B cell (primary cell): ENCODE measurements around the gene IRX5.

Experiments used
- CTCF ChIP-seq: fragments of 200-600 bp; IDR thresholded peaks from one replicate; pipeline ENCODE4 v1.8.0; 2022; ENCODE audit warnings: antibody characterized with exemption, mild to moderate bottlenecking
- EZH2 ChIP-seq: IDR thresholded peaks from 2 replicates; pipeline ENCODE4 v1.6.1; 2012; ENCODE audit warnings: borderline replicate concordance, low read depth, mild to moderate bottlenecking, moderate library complexity, low read length; ENCODE audit not compliant: insufficient read depth, poor library complexity, severe bottlenecking

- TF ChIP-seq CTCF (no peak), EZH2 (no peak)
These were observed 8.3 kb downstream of the IRX5 start for GRCh38 chr16:54939029-54939346.
